NCI-H460 (cell line): ENCODE data around the gene CRISPLD2. TPM values are rescaled to one million over a fixed set of nuclear protein-coding genes. Genes with fewer than 3 reads are reported as not detected.

Source experiments
- DNase-seq: peaks from one replicate; pipeline ENCODE4 v3.0.0-alpha.2; 2016; ENCODE audit warnings: low read depth; ENCODE audit errors: extremely low read depth
- total RNA-seq: library from RNA; depleted of rRNA; stranded (reverse); fragments of >200 nt; shearing (Covaris generic); gene quantifications from 2 replicates; pipeline ENCODE4 v1.2.3, GENCODE V29; 2014

Gene CRISPLD2
- total RNA-seq, 1 experiment from 2014 or later, result 0.30 TPM

DNA sequence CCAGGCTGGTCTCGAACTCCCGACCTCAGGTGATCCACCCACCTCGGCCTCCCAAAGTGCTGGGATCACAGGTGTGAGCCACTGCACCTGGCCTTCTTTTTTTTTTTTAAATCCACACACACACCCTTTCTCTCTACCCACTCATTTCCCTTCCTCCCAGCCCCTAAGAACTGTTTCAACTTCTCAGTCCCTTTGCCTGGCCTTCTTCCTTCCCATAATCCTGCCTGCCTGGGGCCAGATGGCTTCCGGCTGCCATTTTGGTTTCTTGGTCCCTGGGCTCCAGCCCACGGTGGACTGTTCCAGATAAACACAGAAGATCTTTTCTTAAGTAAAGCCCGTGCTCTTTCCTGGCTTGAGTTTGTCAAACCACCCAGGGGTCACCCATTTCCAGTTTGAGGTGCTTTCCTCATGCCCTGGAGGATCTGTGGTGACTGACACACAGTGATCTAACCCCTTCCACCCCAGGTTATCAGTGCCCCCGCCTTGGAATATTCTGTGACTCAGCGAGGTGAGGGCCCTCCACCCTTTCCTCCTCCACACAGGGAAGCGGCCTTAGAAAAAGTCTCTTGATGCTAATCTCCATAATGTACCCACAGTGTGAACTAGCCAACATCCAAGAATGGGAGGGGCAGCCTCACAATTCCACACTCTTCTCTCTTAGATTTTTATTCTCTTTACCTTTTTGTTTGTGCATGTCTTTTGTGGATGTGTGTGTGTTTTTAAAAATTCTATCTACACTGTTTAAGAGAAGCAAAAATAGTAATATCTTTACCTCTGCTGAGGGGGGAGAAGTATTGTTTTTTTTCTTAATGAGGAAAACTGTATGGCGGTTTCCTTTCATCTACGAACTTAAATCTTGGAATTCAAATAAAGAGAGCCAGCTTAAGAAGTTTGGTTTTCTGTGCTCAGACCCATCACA lies 60.0 kb downstream of the CRISPLD2 start:
- no peak for DNase-seq

DNA sequence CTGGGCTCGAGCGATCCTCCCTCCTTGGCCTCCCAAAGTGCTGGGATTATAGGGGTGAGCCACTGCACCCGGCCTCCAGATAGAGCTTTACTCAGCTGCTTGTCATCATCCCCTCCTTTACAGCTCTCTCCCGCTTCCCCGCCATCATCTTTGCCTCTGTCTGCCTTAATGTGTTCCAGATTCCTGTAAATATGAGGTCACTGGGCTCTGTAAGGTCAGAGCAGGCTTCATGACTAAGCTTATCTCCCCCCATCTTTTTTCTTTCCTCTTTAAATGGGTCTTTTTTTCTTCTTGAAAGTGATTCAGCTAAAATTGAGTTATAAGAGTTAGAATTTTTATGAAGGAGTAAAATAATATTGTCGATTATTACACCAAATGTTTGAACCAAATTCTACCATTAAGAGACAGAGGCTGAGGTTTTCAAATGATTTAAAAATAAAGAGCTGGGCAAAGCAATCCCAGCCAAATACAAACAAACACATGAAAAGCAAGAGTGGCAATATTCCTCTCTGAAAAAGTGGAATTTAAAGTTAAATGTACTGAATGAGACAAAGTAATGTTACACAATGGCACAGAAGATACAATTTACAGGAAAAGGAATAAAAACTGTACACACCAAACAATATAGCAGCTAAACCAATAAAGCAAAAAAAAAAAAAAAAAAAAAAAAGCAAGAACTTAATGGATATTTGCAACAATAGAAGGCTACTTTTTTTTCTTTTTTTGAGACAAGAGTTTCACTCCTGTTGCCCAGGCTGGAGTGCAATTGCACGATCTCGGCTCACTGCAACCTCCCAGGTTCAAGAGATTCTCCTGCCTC lies 62.1 kb downstream of the CRISPLD2 start:
- no peak for DNase-seq

DNA sequence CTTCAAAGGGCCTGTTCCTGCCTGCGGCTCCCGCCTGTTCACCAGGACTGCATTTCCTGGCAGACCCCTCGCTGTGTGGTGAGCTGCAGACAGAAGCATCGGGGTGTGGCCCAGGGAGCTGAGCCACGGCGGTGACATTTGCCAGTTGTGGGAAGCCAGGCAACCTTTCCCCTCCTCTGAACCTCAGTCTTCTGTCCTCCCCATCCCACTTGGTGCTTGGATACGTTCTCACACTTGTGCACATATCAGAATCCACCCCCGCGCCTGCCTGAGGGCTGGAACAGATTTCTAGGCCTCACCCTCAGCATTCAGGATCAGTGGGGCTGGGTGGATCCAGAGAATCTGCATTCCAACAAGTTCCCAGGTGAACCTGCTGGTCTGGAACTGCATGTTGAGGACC lies 63.5 kb downstream of the CRISPLD2 start:
- no peak for DNase-seq

DNA sequence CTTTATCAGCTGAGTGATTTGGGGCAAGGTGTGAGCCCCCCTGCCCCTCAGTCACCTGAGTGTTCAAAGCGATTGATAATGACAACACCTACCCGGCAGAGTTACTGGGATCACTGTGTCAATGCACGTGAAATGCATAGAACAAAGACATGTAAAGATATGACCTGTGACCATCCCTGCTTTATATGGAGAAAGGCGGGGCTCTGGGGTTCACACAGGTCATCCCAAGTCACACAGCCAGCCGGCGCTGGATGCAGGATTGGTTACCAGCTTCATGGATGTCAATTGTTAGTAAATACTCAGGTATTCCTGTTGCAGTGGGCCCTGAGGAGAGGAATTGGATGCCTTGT lies 64.4 kb downstream of the CRISPLD2 start:
- no peak for DNase-seq

DNA sequence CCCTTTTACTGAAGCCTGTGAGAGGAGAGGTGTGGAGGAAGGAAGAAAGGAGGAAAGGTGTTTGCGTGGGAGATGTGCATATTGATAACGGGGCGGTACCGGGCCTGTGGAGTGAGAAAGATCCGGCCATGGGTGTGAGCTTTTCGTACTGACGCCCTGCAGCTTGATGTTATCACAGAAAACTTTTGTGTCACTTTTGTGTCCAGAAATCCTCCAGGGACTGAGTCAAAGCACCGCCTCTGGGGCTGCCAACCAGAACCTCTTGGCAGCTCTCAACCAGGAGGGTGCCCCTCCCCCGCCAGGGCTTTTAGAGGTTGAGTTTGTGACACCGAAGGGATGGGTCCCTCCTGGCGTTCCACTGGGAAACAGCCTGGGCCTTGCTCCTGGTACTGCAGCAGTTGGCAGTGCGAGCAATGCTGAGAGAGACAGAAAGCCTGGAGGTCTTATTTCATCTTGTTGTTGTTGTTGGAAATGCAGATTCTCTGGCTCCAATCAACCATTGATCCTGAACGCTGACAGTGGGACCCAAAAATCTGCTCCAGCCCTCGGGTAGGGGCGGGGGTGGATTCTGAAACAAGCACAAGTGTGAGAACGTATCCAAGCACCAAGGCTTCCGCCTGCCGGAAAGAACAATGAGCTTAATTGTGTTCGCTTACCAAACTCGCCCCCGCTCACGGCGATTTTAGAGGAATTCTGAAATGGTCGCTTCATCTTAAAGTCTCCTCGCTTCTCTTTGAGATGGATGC lies 65.0 kb downstream of the CRISPLD2 start:
- DNase-seq, result no peak

DNA sequence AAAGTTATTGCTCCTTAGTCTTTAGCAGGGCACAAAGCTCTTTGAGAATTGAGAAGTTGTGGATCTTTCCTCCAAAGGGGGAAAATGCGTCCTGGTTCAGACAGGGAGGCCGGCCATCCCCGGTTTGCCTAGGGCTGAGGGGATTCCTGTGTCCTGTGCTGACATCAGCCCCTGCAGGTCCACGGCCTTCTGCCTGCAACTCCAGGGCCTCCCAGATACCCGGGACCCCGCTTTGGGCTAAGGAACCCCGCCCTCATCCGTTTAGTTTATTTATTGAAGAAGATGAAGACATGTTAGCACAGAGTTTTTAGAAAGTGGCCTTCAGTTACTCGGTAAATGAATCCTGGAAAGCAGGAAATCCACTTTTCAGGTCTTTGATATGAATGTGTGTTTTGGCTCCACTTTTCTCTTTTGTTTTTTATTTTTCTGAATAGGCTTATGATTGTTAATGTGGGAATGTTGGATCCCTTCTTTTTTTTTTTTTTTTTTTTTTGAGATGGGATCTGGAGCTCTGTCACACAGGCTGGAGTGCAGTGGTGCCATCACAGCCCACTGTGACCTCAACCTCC lies 65.6 kb downstream of the CRISPLD2 start:
- DNase-seq, result no peak

DNA sequence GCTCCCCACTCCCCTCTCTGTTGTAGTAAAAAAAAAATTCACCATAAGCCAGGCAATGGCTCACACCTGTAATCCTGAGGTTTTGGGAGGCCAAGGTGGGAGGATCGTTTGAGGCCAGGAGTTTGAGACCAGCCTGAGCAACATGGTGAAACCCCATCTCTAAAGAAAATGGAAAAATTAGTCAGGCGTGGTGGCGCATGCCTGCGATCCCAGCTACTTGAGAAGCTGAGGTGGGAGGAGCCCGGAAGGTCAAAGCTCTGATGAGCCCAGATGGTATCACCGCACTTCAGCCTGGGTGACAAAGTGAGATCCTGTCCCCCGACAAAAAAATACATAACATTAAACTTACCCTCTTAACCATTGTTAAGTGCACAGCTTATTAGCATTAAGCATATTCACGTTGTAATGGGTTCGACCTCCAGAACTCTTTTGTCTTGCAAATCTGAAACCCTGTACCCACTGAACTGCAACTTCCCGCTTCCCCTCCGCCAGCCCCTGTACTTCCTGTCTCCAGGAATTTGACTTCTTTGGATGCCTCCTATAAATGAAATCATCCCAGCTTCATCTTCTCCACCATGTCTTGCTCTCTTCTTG lies 66.8 kb downstream of the CRISPLD2 start:
- DNase-seq, result no peak

DNA sequence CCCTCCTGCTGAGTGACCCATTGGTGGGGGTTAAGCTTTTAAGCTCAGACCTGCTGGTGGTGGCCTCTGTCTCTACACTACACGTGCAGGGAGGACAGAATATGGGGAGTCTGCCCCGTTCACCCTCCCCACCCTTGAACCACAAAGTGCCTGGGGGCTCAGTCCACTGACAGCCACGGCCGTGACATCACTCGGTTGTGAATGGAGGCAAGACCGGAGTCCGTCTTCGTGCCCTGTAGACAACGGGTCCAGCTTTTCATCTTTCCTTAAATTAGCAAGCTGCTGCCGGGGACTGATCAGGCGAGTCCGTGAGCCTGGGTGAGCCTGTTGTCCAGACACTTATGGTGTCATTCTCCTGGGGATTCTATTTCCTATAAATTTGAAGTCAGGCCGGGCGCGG lies 67.4 kb downstream of the CRISPLD2 start:
- DNase-seq, result no peak

DNA sequence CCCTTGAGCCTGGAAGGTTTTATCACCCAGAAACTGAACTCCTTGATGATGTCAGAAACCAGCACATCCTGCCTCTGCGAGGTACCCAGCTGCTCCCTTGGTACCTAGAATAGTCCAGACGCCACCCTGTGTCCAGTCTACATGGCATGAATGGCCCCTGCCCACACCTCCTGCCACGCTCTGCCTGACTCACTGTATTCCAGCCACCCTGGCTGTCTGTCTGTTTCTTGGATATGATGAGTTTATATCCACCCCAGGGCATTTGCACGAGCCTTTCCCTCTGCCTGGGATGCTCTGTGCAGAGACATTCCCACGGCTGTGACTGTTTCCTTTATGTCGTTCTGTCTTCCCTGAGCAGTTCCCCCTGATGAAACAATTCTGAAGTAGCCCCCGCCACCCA lies 68.7 kb downstream of the CRISPLD2 start:
- DNase-seq, result no peak

DNA sequence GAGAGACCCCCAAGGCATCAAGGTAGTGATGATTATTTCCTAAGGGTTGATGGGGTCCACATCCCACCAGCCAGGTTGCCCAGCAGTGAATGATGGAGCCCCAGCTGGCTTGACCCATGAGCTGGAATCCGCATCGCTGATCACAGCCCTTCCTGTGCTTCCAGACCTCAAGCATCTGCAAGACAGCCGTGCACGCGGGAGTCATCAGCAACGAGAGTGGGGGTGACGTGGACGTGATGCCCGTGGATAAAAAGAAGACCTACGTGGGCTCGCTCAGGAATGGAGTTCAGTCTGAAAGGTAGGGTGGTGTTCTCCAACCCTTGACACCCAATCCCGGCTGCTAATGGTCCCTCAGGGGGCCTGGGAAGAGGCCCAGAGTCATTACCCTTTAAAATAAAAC lies 69.3 kb downstream of the CRISPLD2 start:
- no peak for DNase-seq

DNA sequence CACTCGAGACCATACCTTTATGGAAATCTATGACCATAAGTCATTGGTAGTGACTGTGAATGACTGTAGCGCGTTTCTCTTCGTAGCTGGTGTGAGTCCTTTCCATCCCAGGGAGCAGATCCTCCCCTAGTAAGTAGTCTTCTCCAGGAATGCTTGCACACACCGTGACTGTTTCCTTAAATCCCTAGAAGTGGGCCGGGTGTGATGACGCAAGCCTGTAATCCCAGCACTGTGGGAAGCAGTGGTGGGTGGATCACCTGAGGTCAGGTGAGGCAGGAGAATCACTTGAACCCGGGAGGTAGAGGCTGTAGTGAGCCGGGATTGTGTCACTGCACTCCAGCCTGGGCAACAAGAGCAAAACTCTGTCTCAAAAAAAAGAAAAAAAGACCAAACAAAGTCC lies 70.6 kb downstream of the CRISPLD2 start:
- DNase-seq, result no peak

DNA sequence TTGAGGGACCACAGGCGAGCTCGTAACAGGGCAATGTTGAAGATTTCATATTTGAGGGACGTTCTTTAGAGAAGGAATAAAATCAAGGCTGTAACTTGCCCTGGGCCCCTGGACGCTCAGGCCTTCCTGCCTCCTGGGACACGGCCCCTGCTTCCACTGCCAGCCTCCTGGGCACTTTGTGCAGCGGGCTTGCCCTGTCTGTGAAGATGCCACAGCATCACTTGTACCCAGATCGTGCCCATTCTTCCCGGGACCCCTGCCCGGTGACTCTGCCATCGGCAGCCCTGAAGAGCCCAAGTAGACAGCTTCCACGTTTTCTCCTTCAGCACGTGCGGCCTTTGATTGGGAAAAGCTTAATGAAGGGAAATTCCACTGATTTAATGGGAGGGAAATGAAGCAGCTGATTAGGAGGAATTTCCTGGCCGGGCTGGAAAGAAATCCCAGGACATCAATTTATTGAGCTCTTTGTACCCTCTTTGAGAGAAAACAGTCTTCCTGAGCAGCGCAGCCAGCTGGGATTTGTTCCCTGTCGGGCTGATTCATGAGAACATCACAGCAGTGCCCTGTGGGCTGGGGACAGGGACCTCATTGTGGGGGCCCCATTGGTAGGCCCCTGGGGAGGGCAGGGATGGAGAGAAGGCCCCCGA lies 71.5 kb downstream of the CRISPLD2 start:
- no peak for DNase-seq

DNA sequence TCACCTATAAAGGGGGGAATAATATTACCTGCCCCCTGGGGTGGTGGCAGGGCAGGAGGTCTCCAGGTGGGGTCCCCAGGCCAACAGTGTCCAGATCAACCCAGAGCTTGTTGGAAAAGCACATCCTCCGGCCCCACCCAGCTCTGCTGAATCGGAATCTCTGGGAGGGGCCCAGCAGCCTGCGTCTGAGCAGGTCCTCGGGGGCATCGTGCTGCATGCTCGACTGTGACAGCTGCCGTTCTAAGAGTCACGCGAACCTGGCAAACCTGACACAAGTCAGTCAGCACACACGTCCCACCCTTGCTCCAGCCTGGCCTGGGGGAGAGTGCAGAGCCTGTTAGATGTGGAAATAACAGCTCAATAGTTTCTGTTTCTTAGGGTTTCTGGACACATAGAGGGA lies 72.3 kb downstream of the CRISPLD2 start:
- DNase-seq, result no peak

DNA sequence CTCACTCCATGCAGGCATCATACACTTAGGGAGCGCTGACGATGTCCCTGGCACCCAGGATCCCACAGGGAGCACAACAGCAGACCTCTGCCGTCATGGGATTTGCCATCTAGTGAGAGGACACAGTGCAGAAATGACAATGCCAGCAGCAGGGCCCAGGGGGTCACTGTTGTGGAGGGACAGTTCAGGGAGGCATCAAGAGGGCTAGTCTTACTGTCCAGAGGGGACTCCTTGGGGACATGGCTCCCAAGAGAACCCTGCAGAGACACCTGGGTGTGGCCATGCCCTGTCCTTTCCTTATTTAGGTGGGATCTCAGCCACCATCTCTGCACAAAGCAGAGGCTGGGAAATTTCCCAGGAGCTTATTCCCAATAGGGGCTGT lies 73.7 kb downstream of the CRISPLD2 start:
- no peak for DNase-seq

DNA sequence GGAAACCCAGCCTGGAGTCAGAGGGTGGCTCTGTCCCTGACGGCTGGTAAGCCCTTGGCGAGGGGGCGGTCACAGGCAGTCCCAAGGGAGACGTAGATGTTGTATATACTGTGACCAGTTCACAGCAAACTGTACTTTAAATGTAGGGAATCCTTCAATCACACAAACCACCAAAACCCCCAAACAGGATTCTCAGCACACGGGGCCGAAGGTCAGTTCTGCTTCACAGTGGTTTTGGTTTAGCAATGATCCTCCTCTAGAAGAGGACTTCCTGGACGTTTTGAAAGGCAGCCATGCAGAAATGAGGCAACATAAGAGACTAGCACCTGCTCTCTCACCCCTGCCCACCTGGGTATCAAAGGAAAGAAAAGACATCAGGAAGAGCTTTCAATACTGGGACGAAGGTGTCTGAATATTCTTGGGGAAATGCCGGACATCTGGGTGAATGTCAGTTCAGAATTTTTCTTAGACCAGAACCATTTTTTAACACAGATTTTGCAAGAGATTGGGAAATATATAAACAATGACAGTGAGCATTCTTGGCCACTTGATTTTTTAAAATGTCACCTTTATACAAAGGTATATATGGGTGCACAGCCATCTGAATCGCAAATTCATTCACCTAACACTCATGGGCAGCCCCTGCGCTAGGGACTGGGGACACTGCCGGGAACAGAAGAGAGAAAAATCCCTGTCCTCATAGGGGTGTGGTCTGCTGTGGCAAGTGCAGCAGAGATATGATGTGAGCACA lies 74.2 kb downstream of the CRISPLD2 start:
- DNase-seq, result no peak

DNA sequence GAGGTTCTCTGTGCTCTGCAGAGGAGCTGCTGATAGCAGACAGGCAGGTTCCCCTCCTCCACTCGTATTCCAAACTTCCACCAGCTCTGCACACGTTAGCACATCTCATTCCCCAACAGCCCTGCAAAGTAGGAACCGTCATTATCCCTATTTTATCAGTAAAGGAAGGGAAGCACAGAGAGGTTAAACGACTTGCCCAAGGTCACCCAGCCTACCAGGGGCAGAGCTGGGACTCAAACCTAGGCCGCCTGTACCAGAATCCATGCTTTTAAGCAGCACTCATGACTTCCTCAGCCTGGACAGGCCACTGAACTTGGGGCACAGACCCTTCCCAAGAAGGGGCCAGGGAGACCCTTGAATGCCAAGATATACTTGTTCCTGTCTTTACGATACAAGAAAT lies 75.2 kb downstream of the CRISPLD2 start:
- DNase-seq, result no peak

DNA sequence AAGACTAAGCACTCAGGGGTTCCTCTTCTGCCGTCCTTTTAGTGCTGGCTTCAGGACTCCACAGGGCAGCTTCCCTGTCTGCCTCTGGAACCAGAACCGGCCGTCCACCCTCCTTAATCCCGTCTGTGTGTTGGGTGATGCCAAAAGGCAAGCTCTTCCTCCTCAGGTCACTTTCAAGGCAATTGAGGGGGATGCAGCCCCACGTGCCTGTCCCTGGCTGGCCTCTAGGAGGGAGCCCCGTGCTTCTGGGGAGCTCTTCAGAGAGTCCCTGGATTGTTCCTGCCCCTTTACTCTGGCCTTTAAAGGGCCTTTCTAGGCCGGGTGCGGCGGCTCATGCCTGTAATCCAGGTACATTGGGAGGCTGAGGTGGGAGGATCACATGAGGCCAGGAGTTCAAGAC lies 77.1 kb downstream of the CRISPLD2 start:
- DNase-seq, result no peak

DNA sequence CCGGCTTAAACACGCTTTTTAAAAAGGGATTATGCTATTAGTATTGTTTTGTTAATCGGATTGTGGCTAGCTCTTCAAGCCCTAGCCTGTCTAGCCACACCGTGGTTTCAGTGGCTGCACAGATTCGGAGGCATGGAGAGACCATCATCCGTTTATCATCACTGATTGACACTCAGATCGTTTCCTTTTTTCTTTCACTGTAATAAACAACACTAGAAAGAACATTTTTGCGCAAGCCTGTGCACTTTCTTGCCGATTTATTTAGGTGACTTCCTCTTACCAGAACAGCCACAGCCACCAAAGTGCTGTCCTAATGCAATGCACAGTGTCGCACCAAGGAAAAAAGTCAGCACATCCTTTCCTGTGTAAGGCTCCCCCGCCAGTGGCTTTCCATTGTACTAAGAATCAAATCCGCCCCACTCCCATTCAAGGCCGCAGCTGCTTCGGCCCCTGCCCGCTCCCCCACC lies 78.2 kb downstream of the CRISPLD2 start:
- DNase-seq, result no peak

DNA sequence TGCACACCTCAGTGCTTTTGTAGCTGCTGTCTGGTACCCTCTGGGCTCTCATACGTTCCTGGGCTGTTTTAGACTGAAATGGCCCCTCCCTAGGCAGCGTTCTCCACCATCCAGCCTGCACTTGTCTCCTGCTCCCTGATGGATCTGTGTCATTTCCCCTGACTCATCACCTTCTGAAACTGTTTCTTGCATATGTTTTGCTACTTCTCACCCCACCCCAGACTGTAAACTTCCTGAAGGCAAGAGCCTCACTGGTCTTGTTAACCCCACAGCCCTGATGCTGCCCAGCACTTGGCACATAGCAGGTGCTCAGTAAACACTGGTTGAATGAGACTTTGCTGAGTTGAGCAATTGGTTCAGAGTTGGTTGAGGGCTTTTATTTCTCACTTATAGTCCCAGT lies 78.7 kb downstream of the CRISPLD2 start:
- DNase-seq, result no peak
